GM12801 (cell line): ENCODE data around the gene SPPL2A.

ENCODE experiments used
- CTCF ChIP-seq: IDR thresholded peaks from one replicate; pipeline ENCODE4 v1.5.1; 2011; ENCODE audit warnings: control low read depth; ENCODE audit not compliant: insufficient read length; ENCODE audit errors: extremely low read depth

The SPPL2A gene

GRCh38 chr15:50685191-50685975, 80.1 kb downstream of the SPPL2A start:
- TF ChIP-seq CTCF: no peak

GRCh38 chr15:50681467-50681866, 84.0 kb downstream of the SPPL2A start:
- no peak for TF ChIP-seq CTCF

GRCh38 chr15:50676799-50677483, 88.6 kb downstream of the SPPL2A start:
- TF ChIP-seq CTCF: no peak

GRCh38 chr15:50675535-50676144, 89.9 kb downstream of the SPPL2A start:
- TF ChIP-seq CTCF: no peak

GRCh38 chr15:50670115-50670514, 95.4 kb downstream of the SPPL2A start:
- no peak for TF ChIP-seq CTCF

- no peak for TF ChIP-seq CTCF
Measured at GRCh38 chr15:50669611-50670010, 95.9 kb downstream of the SPPL2A start.

- TF ChIP-seq CTCF: no peak
Measured at GRCh38 chr15:50665938-50666337, 99.6 kb downstream of the SPPL2A start.
